HEK293T (cell line): ENCODE measurements around the gene EFCAB8.
"Not testable (repeated sequence)": the region's sequence is repeated elsewhere in the genome, so short reads cannot be mapped to it uniquely, and the experiment has no call there.

Source experiments
- CTCF ChIA-PET: fragments of 350-600 bp; formaldehyde crosslinking; extraction: SDS; loops from one replicate; lab custom pipeline; 2021; ENCODE audit warnings: antibody characterized with exemption, inconsistent platforms; lab: Yijun Ruan, JAX
- POLR2A ChIA-PET: fragments of 350-600 bp; formaldehyde crosslinking; extraction: SDS; loops from one replicate; lab custom pipeline; 2020; ENCODE audit warnings: antibody characterized with exemption, inconsistent platforms; lab: Yijun Ruan, JAX
- DNase-seq: peaks from one replicate; pipeline ENCODE4 v3.0.0; 2012; ENCODE audit warnings: mixed read lengths; ENCODE audit errors: extremely low spot score
- ARNT ChIP-seq: fragments of 450-650 bp; IDR thresholded peaks from 2 replicates; pipeline ENCODE4 v1.6.1; 2017; ENCODE audit warnings: mild to moderate bottlenecking
- BHLHE40 ChIP-seq: fragments of 450-650 bp; IDR thresholded peaks from 2 replicates; pipeline ENCODE4 v1.6.1; 2016; ENCODE audit warnings: mild to moderate bottlenecking, moderate library complexity, borderline replicate concordance
- CTBP1 ChIP-seq: fragments of 450-650 bp; IDR thresholded peaks from 2 replicates; pipeline ENCODE4 v1.6.1; 2016; ENCODE audit warnings: borderline replicate concordance
- ELF4 ChIP-seq: fragments of 450-650 bp; IDR thresholded peaks from 2 replicates; pipeline ENCODE4 v1.6.1; 2017; ENCODE audit warnings: antibody characterized with exemption
- FOXA1 ChIP-seq: fragments of 450-650 bp; IDR thresholded peaks from 2 replicates; pipeline ENCODE4 v1.6.1; 2016; ENCODE audit warnings: mild to moderate bottlenecking
- FOXK2 ChIP-seq: fragments of 450-650 bp; IDR thresholded peaks from 2 replicates; pipeline ENCODE4 v1.6.1; 2016; ENCODE audit warnings: mild to moderate bottlenecking
- FOXM1 ChIP-seq: fragments of 450-650 bp; IDR thresholded peaks from 2 replicates; pipeline ENCODE4 v1.6.1; 2017; ENCODE audit warnings: mild to moderate bottlenecking, borderline replicate concordance
- HDGF ChIP-seq: fragments of 450-650 bp; IDR thresholded peaks from 2 replicates; pipeline ENCODE4 v1.6.1; 2017; ENCODE audit warnings: antibody characterized with exemption, borderline replicate concordance
- L3MBTL2 ChIP-seq: fragments of 450-650 bp; conservative IDR thresholded peaks from 2 replicates; pipeline ENCODE4 v1.6.1; 2016; ENCODE audit warnings: mild to moderate bottlenecking
- LEF1 ChIP-seq: fragments of 450-650 bp; IDR thresholded peaks from 2 replicates; pipeline ENCODE4 v1.6.1; 2017; ENCODE audit warnings: mild to moderate bottlenecking, borderline replicate concordance
- NFRKB ChIP-seq: fragments of 450-650 bp; IDR thresholded peaks from 2 replicates; pipeline ENCODE4 v1.6.1; 2016; ENCODE audit warnings: mild to moderate bottlenecking, moderate library complexity
- PKNOX1 ChIP-seq: fragments of 450-650 bp; IDR thresholded peaks from 2 replicates; pipeline ENCODE4 v1.6.1; 2016
- SP1 ChIP-seq: fragments of 450-650 bp; IDR thresholded peaks from 2 replicates; pipeline ENCODE4 v1.6.1; 2017
- SUZ12 ChIP-seq: fragments of 450-650 bp; IDR thresholded peaks from 2 replicates; pipeline ENCODE4 v1.6.1; 2016; ENCODE audit warnings: mild to moderate bottlenecking
- TARDBP ChIP-seq: fragments of 450-650 bp; IDR thresholded peaks from 2 replicates; pipeline ENCODE4 v1.6.1; 2016
- ZNF384 ChIP-seq: fragments of 450-650 bp; IDR thresholded peaks from 2 replicates; pipeline ENCODE4 v1.6.1; 2016

The EFCAB8 gene

DNA sequence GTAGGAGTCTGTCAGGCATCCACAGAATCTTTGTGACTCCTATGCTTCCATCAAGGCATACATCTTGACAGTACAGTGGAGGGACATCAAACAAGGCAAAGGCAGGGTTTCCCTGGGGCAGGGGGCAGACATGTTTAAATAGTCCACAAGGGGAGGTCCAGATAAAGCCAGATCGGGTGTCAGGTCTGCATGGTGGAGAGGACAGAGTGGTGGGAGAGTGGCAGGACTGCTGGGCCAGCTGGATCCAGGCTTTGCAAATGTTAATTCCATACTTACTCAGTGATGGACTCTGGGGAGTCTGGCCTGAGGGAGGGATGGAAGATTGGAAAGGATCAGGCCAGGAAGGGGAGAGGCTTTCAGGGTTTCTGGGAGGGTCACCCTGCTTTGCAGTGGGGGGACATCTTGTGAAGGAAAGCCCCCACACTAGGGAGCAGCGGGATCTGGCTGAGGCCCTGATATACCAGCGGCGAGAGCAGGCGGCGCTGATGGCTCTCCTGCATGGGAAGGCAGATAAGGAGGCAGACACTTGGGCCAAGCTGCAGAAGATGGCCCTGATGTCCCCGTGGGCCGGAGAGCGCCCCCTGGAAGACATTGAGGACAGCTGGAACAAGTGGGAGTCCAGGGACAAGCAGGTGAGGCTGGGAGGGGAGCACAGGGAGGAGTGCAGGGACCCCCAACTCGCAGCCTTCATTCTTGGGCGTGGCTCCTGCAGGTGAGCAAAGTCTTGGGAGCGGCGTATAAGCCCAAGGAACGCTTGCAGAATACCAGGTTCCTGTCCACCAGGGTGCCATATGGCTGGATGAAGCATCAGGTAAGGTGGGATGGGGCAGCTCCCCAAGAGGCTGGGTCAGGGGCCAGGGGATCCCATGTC lies 100.9 kb downstream of the EFCAB8 start:
- ChIA-PET CTCF (no interaction called here), POLR2A (no interaction called here)
- DNase-seq = peak; percentile 6
- TF ChIP-seq FOXK2 = no peak
- TF ChIP-seq BHLHE40 = no peak
- no peak for TF ChIP-seq ZNF384
- no peak for TF ChIP-seq NFRKB
- no peak for TF ChIP-seq FOXA1
- no peak for TF ChIP-seq FOXM1
- TF ChIP-seq L3MBTL2 = no peak
- no peak for TF ChIP-seq PKNOX1
- TF ChIP-seq CTBP1 = no peak
- no peak for TF ChIP-seq HDGF

DNA sequence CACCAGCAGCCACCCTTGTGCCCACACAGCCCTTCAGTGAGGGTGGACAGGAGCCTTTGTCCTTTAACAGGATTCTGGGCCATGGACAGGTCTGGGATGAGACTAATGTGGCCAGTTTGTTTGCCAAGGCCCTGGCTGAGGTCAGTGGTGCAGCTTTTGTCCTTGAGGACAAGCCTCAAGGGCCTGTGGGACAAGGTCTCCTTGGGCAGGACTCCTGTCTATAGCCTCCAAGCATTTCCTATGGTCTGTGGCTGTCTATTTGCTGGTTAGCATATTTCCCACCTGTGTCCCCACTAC lies 101.4 kb downstream of the EFCAB8 start:
- ChIA-PET CTCF (no interaction called here), POLR2A (no interaction called here)
- TF ChIP-seq TARDBP = no peak
- no peak for TF ChIP-seq L3MBTL2
- no peak for TF ChIP-seq NFRKB
- no peak for TF ChIP-seq FOXK2
- no peak for TF ChIP-seq PKNOX1
- TF ChIP-seq ZNF384 = no peak
- no peak for TF ChIP-seq BHLHE40
- TF ChIP-seq ARNT = no peak
- no peak for TF ChIP-seq LEF1
- TF ChIP-seq FOXM1 = no peak
- TF ChIP-seq SUZ12 = no peak
- TF ChIP-seq CTBP1 = no peak
- no peak for TF ChIP-seq HDGF
- no peak for TF ChIP-seq SP1
- no peak for TF ChIP-seq FOXA1
- no peak for TF ChIP-seq ELF4
- peak; percentile 1 for DNase-seq

GRCh38 chr20:32960849-32961731 lies 102.4 kb downstream of the EFCAB8 start:
- peak; percentile 3 for DNase-seq
- no peak for TF ChIP-seq FOXA1
- TF ChIP-seq ELF4 = no peak
- no peak for TF ChIP-seq FOXM1
- TF ChIP-seq CTBP1 = no peak
- no peak for TF ChIP-seq PKNOX1
- TF ChIP-seq BHLHE40 = no peak
- TF ChIP-seq SUZ12 = no peak
- no peak for TF ChIP-seq L3MBTL2
- TF ChIP-seq SP1 = no peak
- no peak for TF ChIP-seq HDGF
- TF ChIP-seq TARDBP = no peak
- TF ChIP-seq ARNT = no peak
- TF ChIP-seq ZNF384 = no peak
- TF ChIP-seq FOXK2 = no peak
- no peak for TF ChIP-seq NFRKB
- TF ChIP-seq LEF1 = no peak
- ChIA-PET POLR2A (no interaction called here), CTCF (no interaction called here)

- CTCF ChIA-PET = no interaction called here
- POLR2A ChIA-PET = no interaction called here
- no peak for TF ChIP-seq FOXM1
Observed at GRCh38 chr20:32962053-32962452, 103.3 kb downstream of the EFCAB8 start.

GRCh38 chr20:32962646-32963045 lies 103.9 kb downstream of the EFCAB8 start:
- DNase-seq, CTCF ChIA-PET, POLR2A ChIA-PET: not testable (repeated sequence)

More at GRCh38 chr20:32962053-32962452, 103.3 kb downstream of the EFCAB8 start:
- peak; percentile 3 for DNase-seq

DNA sequence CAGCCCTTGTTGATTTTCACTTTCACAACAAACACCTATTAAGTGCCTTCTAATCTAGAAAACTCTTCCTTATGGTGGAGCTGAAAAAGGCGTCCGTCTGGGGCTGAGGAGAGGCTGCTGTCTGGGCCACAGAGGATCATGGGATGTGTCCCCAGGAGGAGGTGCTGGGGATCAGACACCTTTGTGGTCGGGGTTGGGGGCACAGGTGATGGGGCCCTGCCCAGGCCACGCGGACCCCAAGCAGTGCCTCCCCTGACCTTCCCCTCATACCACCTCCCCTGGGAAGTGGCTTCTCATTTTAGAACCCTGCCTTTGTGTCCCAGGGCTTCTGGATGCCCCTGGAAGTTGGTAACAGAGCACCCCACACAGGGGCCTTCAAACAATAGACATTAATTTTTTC lies 104.5 kb downstream of the EFCAB8 start:
- TF ChIP-seq ELF4 (no peak), NFRKB (no peak), CTBP1 (no peak), BHLHE40 (no peak), ZNF384 (no peak), LEF1 (no peak), SP1 (no peak), ARNT (no peak), SUZ12 (no peak), TARDBP (no peak), L3MBTL2 (no peak), FOXA1 (no peak), FOXK2 (no peak), FOXM1 (no peak), HDGF (no peak), PKNOX1 (no peak)
- POLR2A ChIA-PET = no interaction called here
- DNase-seq = no peak
- CTCF ChIA-PET = no interaction called here
